Dermis blood vessel endothelial cell (primary cell): ENCODE data around the gene TMEM42. TPM values are rescaled to one million over a fixed set of nuclear protein-coding genes. Genes with fewer than 3 reads are reported as not detected.

Source experiments
- DNase-seq: peaks from one replicate; pipeline ENCODE4 v3.0.0; 2010
- total RNA-seq: library from RNA; depleted of rRNA; stranded (reverse); fragments of >200 nt; gene quantifications from 2 replicates; pipeline ENCODE4 v1.2.3, GENCODE V29; 2014

TMEM42 gene
- total RNA-seq, 1 donor from 2014 or later = 14.3 TPM

DNA sequence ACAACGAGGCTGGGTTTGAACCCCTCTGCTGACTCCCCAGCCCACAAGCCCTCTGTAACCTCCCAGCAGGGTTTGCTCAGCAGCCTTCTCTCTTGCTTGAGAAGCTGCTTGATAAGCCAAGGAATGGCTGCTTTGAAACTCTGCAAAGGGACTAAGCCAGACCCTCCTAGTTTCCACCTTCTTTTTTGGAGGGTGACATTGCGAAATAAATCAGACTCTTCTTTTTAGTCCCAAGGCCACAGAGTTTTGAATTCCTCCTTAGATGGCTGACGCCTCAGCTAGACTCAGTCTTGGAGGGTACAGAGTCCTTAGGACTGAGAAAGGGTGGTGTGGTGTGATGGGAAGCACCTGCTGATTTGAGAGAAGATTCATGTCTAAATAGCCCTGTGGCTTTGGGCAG is 13.9 kb downstream of the TMEM42 start:
- DNase-seq = no peak

- no peak for DNase-seq
These were observed 15.6 kb downstream of the TMEM42 start for GRCh38 chr3:44877333-44877732.

DNA sequence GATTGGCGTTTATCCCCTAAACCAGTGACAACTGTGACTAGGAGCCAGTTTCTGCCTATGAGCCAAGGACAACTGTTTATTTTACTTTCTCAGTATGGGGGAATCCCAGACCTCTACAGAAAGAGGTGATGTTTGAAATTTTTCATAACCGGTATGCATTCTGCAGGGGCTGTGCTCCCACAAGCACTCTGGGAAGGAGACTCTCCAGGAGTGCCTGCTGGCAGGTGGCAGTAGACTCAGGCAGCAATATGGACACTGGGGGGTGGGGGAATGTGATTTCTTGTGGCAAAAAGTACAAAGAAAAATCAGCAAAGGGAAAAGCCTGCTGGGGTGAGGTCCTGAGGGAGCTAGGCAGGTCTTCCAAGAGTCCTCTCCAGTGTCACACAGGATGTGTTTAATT is 18.6 kb downstream of the TMEM42 start:
- no peak for DNase-seq

GRCh38 chr3:44883213-44883955 is 21.7 kb downstream of the TMEM42 start:
- DNase-seq = peak; percentile 20

GRCh38 chr3:44883999-44884431 is 22.3 kb downstream of the TMEM42 start:
- peak; percentile 95 for DNase-seq

GRCh38 chr3:44885618-44886017 is 23.9 kb downstream of the TMEM42 start:
- peak; percentile 97 for DNase-seq

DNA sequence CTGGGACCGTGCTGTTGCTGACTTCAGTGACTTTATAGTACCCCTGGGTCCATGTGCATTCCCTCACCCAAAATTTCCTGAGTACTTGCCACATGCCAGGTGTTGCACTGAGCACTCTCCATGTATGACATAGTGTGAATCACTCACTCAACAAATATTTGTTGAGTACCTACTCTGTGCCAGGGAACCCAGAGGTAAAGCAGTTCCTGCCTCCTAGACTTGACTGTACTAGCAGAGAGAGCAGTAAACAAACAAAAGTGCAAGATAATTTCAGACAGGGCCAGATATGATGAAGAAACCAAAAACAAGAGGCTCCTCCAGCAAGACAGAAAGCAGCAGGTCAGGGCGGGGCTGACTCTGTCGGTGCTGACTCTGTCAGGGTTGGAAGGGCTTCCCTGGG is 24.8 kb downstream of the TMEM42 start:
- DNase-seq = no peak

DNA sequence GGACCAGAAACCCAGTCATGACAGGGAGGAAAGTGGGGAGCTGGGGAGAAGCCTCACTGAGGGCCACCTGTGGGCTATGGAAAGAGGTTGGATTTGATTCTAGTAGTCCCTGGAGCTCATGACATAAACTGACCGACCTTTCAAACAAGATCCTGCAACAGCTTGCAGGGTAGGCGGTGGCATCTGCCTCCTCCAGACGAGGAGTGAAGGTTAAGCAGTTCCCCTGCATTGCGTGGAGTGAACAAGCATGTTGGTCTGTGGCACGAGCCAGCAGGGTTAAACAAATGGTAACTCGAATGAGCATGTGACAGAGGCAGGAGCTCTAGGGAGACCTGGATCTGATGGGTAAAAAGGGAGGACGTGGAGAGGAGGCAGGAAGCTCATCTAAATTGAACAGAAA is 25.4 kb downstream of the TMEM42 start:
- no peak for DNase-seq

GRCh38 chr3:44890258-44890657 is 28.5 kb downstream of the TMEM42 start:
- DNase-seq = no peak

GRCh38 chr3:44890852-44891251 is 29.1 kb downstream of the TMEM42 start:
- no peak for DNase-seq

GRCh38 chr3:44892689-44893088 is 31.0 kb downstream of the TMEM42 start:
- DNase-seq = no peak

GRCh38 chr3:44893097-44893496 is 31.4 kb downstream of the TMEM42 start:
- peak; percentile 28 for DNase-seq

GRCh38 chr3:44894485-44894884 is 32.8 kb downstream of the TMEM42 start:
- DNase-seq = peak; percentile 21

DNA sequence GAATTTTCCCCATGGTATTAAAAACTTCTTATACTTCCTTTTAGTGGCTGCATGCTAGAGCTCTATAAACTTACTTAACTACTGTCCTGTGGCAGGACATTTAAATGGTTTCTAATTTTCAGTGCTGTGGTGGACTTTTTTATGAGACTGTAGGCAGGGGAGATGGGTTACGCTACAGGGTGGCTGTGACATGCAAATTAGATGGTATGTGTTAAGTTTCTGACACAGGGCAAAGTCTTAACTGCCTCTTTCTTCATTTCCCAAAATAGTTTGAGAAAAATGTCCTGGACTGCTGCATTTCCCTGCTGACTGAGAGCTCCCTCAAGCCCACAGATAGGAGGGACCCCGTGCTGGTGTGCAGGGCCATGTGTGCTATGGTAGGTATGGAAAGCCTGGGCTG is 34.7 kb downstream of the TMEM42 start:
- DNase-seq = no peak

GRCh38 chr3:44899683-44900367 is 38.1 kb downstream of the TMEM42 start:
- no peak for DNase-seq

DNA sequence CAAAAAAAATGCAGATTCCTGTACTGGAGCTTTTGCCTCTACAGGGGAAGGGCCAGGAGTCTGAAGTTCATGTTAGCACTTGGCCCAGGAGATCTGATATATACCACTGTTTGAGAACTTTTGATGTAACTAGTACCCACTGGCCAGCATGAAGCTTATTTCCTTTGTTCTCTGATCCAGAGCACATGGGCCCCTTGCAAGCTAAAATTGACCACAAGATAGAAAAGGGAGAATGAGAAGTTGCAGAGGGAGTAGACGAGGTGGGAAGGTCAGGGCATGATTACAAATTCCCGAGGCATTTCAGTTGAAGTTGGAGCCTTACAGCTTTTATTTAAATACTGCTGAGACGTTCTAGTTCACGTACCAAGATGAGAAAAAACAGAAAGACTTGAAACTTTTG is 40.9 kb downstream of the TMEM42 start:
- no peak for DNase-seq

- no peak for DNase-seq
These were observed 41.6 kb downstream of the TMEM42 start for GRCh38 chr3:44903314-44903713.

GRCh38 chr3:44903751-44904150 is 42.0 kb downstream of the TMEM42 start:
- DNase-seq = no peak

GRCh38 chr3:44905446-44906157 is 43.9 kb downstream of the TMEM42 start:
- DNase-seq = no peak

- no peak for DNase-seq
These were observed 45.3 kb downstream of the TMEM42 start for GRCh38 chr3:44906997-44907396.

DNA sequence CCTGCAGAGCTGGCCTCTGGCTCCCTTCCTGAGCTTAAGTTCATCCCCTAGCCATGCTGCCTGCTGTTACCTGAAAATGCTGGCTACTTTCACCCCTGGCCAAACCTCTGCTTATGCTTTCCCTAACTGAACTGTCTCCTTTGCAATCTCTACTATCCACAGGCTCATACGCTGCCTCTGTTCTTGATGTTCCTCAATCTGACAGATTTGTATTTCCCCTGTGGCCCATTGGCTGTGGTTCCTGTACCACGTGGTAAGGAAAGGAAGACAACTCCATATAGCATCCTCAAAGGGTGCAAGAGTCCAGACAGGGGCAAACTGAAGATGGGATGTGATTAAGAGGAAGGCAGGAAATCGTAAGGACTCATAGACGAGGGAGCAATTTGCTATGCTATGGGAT is 45.9 kb downstream of the TMEM42 start:
- no peak for DNase-seq

GRCh38 chr3:44909063-44909462 is 47.4 kb downstream of the TMEM42 start:
- DNase-seq = no peak

- no peak for DNase-seq
These were observed 49.0 kb downstream of the TMEM42 start for GRCh38 chr3:44910693-44911092.
